HEK293T (cell line): ENCODE measurements around the gene BZW2.
"Not testable (repeated sequence)": the region's sequence is repeated elsewhere in the genome, so short reads cannot be mapped to it uniquely, and the experiment has no call there.

Experiments
- CTCF ChIA-PET: fragments of 350-600 bp; formaldehyde crosslinking; extraction: SDS; loops from one replicate; lab custom pipeline; 2021; ENCODE audit warnings: antibody characterized with exemption, inconsistent platforms; lab: Yijun Ruan, JAX
- POLR2A ChIA-PET: fragments of 350-600 bp; formaldehyde crosslinking; extraction: SDS; loops from one replicate; lab custom pipeline; 2020; ENCODE audit warnings: antibody characterized with exemption, inconsistent platforms; lab: Yijun Ruan, JAX
- DNase-seq: peaks from one replicate; pipeline ENCODE4 v3.0.0; 2012; ENCODE audit warnings: mixed read lengths; ENCODE audit errors: extremely low spot score
- ARNT ChIP-seq: fragments of 450-650 bp; IDR thresholded peaks from 2 replicates; pipeline ENCODE4 v1.6.1; 2017; ENCODE audit warnings: mild to moderate bottlenecking
- BHLHE40 ChIP-seq: fragments of 450-650 bp; IDR thresholded peaks from 2 replicates; pipeline ENCODE4 v1.6.1; 2016; ENCODE audit warnings: mild to moderate bottlenecking, moderate library complexity, borderline replicate concordance
- CTBP1 ChIP-seq: fragments of 450-650 bp; IDR thresholded peaks from 2 replicates; pipeline ENCODE4 v1.6.1; 2016; ENCODE audit warnings: borderline replicate concordance
- ELF4 ChIP-seq: fragments of 450-650 bp; IDR thresholded peaks from 2 replicates; pipeline ENCODE4 v1.6.1; 2017; ENCODE audit warnings: antibody characterized with exemption
- FOXA1 ChIP-seq: fragments of 450-650 bp; IDR thresholded peaks from 2 replicates; pipeline ENCODE4 v1.6.1; 2016; ENCODE audit warnings: mild to moderate bottlenecking
- FOXK2 ChIP-seq: fragments of 450-650 bp; IDR thresholded peaks from 2 replicates; pipeline ENCODE4 v1.6.1; 2016; ENCODE audit warnings: mild to moderate bottlenecking
- FOXM1 ChIP-seq: fragments of 450-650 bp; IDR thresholded peaks from 2 replicates; pipeline ENCODE4 v1.6.1; 2017; ENCODE audit warnings: mild to moderate bottlenecking, borderline replicate concordance
- HDGF ChIP-seq: fragments of 450-650 bp; IDR thresholded peaks from 2 replicates; pipeline ENCODE4 v1.6.1; 2017; ENCODE audit warnings: antibody characterized with exemption, borderline replicate concordance
- L3MBTL2 ChIP-seq: fragments of 450-650 bp; conservative IDR thresholded peaks from 2 replicates; pipeline ENCODE4 v1.6.1; 2016; ENCODE audit warnings: mild to moderate bottlenecking
- LEF1 ChIP-seq: fragments of 450-650 bp; IDR thresholded peaks from 2 replicates; pipeline ENCODE4 v1.6.1; 2017; ENCODE audit warnings: mild to moderate bottlenecking, borderline replicate concordance
- NFRKB ChIP-seq: fragments of 450-650 bp; IDR thresholded peaks from 2 replicates; pipeline ENCODE4 v1.6.1; 2016; ENCODE audit warnings: mild to moderate bottlenecking, moderate library complexity
- PKNOX1 ChIP-seq: fragments of 450-650 bp; IDR thresholded peaks from 2 replicates; pipeline ENCODE4 v1.6.1; 2016
- SP1 ChIP-seq: fragments of 450-650 bp; IDR thresholded peaks from 2 replicates; pipeline ENCODE4 v1.6.1; 2017
- SUZ12 ChIP-seq: fragments of 450-650 bp; IDR thresholded peaks from 2 replicates; pipeline ENCODE4 v1.6.1; 2016; ENCODE audit warnings: mild to moderate bottlenecking
- TARDBP ChIP-seq: fragments of 450-650 bp; IDR thresholded peaks from 2 replicates; pipeline ENCODE4 v1.6.1; 2016
- ZNF384 ChIP-seq: fragments of 450-650 bp; IDR thresholded peaks from 2 replicates; pipeline ENCODE4 v1.6.1; 2016

The BZW2 gene

GRCh38 chr7:16670021-16670420, 24.0 kb downstream of the BZW2 start:
- POLR2A ChIA-PET = no interaction called here
- CTCF ChIA-PET = no interaction called here
- no peak for TF ChIP-seq SUZ12
- TF ChIP-seq ELF4 = no peak
- no peak for TF ChIP-seq FOXM1
- no peak for TF ChIP-seq FOXA1
- TF ChIP-seq PKNOX1 = no peak
- TF ChIP-seq LEF1 = no peak
- no peak for TF ChIP-seq BHLHE40
- no peak for TF ChIP-seq ARNT
- no peak for TF ChIP-seq L3MBTL2
- TF ChIP-seq TARDBP = no peak
- no peak for TF ChIP-seq FOXK2
- DNase-seq = no peak

- ChIA-PET POLR2A (no interaction called here), CTCF (no interaction called here)
- TF ChIP-seq ELF4 = no peak
- TF ChIP-seq ARNT = no peak
- TF ChIP-seq SUZ12 = no peak
- TF ChIP-seq HDGF = no peak
- no peak for TF ChIP-seq NFRKB
- TF ChIP-seq PKNOX1 = no peak
- TF ChIP-seq BHLHE40 = no peak
- TF ChIP-seq TARDBP = no peak
- no peak for DNase-seq
These were observed 24.9 kb downstream of the BZW2 start for GRCh38 chr7:16670731-16671344.

- ChIA-PET POLR2A (no interaction called here), CTCF (no interaction called here)
These were observed 25.8 kb downstream of the BZW2 start for GRCh38 chr7:16671811-16672210.

GRCh38 chr7:16675277-16675676, 29.3 kb downstream of the BZW2 start:
- POLR2A ChIA-PET = no interaction called here
- CTCF ChIA-PET = interaction anchor here (1.1 kb wide), 1 partner anchor 11 kb away, joined by 3 read pairs; no protein-coding TSS in a partner anchor
- TF ChIP-seq TARDBP (no peak), PKNOX1 (no peak), ZNF384 (no peak), ELF4 (no peak), SP1 (no peak), FOXK2 (no peak), FOXA1 (no peak), LEF1 (no peak), L3MBTL2 (no peak), NFRKB (no peak), HDGF (no peak), ARNT (no peak), BHLHE40 (no peak), SUZ12 (no peak), FOXM1 (no peak), CTBP1 (no peak)
- DNase-seq = no peak

More at GRCh38 chr7:16671811-16672210, 25.8 kb downstream of the BZW2 start:
- no peak for DNase-seq
- no peak for TF ChIP-seq L3MBTL2
- no peak for TF ChIP-seq SUZ12
- no peak for TF ChIP-seq ARNT
- no peak for TF ChIP-seq ZNF384
- TF ChIP-seq FOXM1 = no peak
- TF ChIP-seq TARDBP = no peak
- TF ChIP-seq CTBP1 = no peak
- no peak for TF ChIP-seq NFRKB
- no peak for TF ChIP-seq ELF4
- TF ChIP-seq HDGF = no peak

GRCh38 chr7:16677978-16678494, 32.1 kb downstream of the BZW2 start:
- ChIA-PET CTCF (no interaction called here), POLR2A (no interaction called here)
- no peak for DNase-seq
- TF ChIP-seq BHLHE40 = no peak
- no peak for TF ChIP-seq FOXA1
- TF ChIP-seq L3MBTL2 = no peak
- TF ChIP-seq ZNF384 = no peak
- TF ChIP-seq FOXK2 = no peak
- TF ChIP-seq TARDBP = no peak
- TF ChIP-seq ARNT = no peak
- TF ChIP-seq SUZ12 = no peak
- TF ChIP-seq SP1 = no peak
- no peak for TF ChIP-seq CTBP1
- no peak for TF ChIP-seq NFRKB
- TF ChIP-seq HDGF = no peak
- TF ChIP-seq LEF1 = no peak

- DNase-seq, CTCF ChIA-PET, POLR2A ChIA-PET: not testable (repeated sequence)
These were observed 32.9 kb downstream of the BZW2 start for GRCh38 chr7:16678645-16679566.
